ENCODE results near the gene RLN3.

RLN3 gene

DNA sequence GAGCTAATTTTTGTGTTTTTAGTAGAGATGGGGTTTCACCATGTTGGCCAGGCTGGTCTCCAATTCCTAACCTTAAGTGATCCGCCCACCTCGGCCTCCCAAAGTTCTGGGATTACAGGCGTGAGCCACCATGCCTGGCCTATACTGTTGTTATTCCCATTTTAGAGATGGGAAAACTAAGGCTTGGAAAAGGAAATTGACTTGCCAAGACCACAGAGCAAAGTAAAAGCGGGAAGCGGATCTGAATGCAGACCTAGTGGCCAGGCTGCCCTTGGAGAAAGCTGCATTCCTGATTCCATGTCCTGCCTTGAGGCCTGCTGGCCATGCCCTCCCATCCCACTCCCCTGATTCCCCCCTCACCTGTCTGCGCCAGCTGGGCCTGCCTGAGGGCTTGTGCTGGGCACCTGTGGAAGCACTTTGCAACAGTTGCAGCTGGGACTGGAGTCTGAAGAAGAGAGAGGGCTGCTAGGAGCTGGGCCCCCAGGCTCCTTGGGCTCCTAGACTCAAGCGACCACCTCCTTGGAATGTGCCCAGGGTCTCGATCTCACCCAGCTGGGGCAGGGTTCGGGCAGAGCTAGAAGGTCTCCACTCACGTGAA, 28.2 kb downstream of the RLN3 start:
- DNase-seq: no peak

DNA sequence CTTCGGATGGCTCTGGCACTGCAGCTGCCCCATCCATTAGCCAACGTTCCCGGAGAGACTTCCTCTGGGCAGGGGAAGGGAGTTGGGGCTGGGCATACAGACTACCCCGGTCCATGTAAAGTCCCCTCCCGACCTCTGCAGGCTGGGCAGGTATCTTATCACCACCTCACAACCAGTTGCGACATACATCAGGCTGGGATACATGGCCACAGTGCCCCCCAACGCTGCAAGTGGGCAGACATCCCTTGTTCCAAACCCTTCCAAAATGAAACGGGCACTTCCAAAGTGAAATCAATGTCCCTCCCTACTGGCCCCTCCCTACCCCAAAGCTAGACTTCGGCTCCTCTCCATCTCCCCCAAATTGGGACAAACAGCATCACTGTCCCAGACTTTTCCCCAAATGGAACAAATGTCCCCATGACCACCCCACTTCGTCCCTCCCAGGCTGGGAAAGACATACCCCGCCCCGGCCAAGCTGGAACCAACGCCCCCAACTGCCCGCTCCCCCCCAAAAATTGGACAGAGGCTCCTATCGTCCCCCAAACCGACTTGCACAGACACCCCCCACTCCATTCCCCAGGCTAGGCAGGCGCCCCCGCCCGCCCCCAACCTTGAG, 28.9 kb downstream of the RLN3 start:
- no peak for DNase-seq

DNA sequence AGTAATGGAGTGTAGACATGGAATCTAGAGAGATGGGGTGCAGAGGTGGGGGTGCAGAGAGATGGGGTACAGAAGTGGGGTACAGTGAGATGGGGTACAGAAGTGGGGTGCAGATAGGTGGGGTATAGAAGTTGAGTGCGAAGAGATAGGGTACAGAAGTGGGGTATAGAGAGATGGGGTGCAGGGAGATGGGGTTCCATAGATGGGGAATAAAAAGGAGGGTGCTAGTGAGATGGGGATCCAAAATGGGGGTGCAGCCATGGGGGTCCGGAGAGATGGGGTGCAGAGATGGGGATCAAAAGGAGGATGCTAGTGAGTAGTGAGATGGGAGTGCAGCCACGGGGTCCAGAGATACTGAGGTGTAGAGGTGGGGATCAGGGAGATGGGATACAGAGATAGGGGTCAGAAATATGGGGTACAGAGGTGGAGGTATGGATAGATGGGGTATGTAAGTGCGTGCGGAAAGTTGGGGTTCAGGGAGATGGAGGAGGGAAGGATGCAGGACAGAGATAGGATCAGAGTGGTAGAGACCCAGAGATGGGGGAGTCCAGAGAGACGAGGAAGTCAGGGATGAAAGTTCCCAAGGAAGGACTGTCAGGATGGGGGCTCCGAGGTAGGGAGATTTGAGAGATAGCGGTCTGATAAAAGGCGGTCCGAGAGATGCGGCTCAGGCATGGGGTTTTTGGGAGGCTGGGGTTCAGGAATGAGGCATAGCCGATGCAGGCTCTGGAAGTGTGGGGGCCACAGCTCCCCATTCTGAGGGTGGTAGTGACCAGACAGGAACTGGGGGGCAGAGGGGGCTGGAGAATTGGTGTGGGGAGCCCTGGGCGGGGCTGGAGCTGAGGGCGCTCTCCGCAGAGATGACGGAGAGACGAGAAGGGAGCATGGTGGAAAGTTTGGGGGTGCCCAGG, 30.5 kb downstream of the RLN3 start:
- no peak for DNase-seq

DNA sequence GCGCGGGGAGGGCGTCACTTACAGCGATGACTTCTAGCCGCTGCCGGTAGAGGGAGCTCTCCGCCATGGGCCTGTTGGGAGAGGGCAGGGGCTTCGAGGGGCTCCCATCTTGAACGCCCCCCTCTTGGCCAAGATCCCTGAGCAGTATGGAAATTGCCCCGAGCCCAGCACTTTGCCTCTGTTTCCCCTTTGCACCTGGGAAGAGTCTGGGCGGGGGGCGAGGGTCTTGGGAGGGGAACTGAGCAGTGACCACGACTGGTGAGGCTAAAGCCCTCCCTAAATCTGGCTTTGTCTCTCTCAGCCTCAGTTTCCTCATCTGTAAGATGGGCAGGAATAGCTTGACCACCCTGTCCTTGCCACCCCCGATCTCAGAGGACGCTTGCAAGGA, 31.1 kb downstream of the RLN3 start:
- no peak for DNase-seq

DNA sequence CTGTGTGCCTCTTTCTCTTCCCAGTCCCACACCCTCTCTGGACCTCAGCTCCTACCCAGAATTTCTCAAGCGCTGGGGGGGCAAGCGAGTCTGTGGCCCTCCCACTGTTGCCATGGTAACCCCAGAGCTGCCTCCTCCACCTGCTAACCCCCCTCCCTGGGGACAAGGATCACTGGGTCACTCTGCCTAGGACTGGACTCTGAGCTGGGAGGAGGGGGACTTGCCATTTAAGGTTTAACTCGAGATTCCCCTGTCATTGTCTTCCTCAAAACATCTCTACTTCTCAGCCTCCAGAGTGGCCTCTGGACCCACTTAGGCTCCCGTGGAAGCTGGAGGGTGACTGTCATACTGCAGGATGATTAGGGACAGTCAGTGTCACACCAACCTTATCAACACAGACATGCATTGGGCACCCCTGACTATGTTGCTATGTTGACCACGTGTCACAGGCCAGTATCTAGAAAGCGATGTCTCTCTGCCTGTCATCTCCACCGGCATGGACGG, 31.8 kb downstream of the RLN3 start:
- no peak for DNase-seq

DNA sequence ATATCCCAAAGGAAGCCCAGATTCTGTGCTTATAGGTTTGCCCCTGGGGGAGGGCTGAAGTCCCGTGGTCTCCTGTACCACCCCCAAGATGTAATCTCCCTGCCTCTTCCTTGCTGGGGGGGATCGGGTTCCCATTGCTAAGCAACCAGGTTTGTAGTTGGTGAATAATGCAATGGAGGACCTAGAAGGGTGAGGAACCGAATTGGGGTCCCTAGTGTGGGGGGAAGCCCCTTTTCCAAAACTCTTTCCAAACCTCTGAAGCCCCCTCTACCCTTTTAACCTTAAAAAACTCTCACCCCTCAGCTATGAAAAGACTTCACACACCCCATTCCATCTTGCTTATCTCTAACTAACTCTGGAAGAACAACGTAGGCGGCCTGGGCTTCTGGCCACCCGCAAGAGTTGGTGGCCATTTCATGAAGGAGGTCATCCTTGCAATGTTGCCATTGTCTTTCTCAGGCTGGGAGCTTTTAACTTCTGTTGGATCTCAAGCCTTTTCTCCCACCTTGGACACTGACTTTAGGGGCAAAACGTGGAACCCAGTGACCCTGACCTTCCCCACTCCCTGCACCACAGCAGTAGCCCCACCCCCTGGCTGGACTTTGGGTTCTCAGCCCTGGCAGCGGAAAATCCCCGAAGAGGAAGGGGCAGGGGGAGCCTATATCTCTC, 33.3 kb downstream of the RLN3 start:
- DNase-seq: no peak

DNA sequence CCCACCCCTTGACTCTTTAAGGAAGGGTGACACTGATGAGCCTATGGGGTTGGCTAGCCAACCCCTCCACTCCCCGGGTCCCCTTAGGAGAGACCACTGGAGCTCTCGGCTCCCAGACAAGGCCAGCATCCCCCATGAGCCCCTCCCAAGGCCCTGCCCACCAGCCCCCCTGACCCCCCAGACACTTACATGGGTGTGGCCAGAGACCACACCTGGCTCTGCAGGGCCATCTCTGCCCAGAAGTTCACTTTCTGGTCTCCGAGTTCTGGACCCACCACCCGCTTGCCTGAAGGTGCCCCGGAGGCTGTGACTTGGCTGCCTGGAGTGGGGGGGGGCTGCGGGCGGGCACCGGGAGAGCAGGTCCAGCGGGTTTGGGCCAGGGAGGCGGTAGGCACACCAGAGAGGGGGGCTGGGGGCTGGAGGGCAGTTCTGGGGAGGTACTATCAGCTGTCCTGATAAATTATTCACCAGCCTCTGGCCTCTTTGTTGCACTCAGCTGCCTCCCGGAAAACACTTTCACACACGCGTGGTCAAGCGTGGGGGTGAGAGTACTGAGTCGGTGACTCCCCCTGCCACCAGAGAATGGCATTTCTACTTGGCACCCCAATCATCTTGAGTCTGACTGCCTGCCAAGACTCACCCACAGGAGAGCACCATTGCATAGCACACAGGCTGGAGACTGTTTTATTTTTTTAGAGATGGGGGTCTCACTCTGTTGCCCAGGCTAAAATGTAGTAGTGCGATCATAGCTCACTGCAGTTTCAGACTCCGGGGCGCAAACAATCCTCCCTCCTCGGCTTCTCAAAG, 34.0 kb downstream of the RLN3 start, which contains the start of gene PALM3:
Gene PALM3, minus strand, starts transcription at position 326 of the 807 bp plus-strand sequence. Its CDS starts 96 bp downstream, at position 230.
- no peak for DNase-seq

DNA sequence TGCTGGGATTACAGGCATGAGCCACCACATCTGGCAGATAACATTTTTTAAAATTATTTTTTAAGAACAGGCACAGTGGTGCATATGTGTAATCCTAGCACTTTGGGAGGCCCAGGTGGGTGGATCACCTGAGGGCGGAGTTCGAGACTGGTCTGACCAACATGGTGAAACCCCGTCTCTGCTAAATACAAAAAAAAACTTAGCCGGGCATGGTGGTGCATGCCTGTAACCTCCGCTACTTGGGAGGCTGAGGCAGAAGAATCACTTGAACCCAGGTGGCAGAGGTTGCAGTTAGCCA, 34.6 kb downstream of the RLN3 start:
- no peak for DNase-seq

DNA sequence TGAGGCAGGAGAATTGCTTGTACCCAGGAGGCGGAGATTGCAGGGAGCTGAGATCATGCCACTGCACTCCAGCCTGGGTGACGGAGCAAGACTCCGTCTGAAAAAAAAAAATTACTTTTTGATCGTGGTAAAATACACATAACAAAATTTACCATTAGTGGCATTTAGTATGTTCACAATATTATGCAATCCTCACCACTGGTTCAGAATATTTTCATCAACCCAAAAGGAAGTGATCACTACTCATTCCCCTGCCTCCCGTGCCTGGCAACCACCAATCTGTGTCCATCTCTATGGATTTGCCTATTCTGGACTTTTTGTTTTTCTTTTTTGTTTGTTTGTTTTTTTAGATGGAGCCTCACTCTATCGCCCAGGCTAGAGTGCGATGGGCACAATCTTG, 35.2 kb downstream of the RLN3 start:
- no peak for DNase-seq

DNA sequence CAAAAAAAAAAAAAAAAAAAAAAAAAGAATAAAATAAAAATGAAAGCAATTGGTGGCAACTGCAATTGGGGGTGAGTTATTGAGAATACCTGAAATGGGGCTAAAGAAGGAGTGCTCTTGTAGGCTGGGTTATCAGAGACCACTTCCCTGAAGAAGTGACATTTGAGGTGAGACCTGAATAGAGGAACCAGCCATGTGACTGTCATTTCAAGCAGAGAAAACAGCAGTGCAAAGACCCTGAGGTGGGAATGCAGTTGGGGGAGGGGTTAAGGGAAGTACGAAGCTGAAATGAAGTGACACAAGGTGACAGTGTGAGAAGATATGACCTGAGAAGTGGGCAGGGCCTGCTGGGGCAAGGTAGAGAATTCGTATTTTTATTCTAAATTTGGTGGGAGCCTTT, 38.2 kb downstream of the RLN3 start:
- DNase-seq: no peak

DNA sequence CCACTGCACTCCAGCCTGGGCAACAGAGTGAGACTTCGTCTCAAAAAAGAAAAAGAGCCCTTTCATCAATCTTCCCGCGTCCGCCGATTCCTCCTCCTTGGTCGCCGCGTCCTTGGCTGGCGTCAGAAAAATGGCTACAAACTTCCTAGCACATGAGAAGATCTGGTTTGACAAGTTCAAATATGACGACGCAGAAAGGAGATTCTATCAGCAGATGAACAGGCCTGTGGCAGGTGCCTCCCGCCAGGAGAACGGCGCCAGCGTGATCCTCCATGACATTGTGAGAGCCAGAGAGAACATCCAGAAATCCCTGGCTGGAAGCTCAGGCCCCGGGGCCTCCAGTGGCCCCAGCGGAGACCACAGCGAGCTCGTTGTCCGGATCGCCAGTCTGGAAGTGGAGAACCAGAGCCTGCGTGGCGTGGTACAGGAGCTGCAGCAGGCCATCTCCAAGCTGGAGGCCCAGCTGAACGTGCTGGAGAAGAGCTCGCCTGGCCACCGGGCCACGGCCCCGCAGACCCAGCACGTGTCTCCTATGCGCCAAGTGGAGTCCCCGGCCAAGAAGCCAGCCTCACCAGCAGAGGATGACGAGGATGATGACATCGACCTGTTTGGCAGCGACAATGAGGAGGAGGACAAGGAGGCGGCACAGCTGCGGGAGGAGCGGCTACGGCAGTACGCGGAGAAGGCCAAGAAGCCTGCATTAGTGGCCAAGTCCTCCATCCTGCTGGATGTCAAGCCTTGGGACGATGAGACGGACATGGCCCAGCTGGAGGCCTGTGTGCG, 42.5 kb downstream of the RLN3 start:
- DNase-seq: no peak

DNA sequence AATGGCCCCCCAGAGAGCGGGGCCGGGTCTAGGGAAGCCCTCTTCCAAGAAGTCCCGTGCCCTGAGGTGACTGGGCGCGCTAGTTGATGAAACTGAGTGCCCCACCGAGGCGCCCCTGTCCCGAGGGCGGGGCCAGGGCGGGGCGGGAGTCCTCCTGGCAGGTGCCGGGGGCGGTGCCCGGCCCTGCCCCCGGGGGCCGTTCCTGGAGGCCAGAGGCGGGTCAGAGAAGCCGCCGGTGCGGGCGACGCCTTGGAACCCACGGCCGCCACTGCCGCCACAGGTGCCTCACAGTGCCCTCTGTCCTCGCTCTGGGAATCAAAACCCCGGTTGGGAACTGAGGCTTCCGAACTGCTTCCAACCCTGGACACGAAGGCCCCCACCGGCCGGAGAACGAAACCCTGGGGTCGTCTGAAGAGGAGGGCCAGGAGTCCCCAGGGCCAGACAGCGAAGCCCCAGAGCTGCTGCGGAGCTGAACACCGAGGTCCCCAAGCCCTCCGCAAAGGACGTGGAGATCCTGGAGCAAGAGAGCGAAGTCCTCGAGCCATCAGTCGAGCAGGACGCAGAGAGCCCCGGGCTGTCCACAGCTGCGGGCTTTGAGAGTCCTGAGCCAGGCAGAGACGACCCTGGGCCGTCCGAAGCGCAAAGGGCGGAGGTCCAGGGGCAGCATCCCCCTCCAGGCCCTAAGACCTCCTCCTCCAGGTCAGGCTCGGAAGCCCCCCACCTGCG, 44.8 kb downstream of the RLN3 start, which contains the start of gene MISP3:
Gene MISP3, plus strand, starts transcription at position 252 of the 726 bp plus-strand sequence. CDS start 524 bp downstream, outside the sequence.
- DNase-seq: no peak

DNA sequence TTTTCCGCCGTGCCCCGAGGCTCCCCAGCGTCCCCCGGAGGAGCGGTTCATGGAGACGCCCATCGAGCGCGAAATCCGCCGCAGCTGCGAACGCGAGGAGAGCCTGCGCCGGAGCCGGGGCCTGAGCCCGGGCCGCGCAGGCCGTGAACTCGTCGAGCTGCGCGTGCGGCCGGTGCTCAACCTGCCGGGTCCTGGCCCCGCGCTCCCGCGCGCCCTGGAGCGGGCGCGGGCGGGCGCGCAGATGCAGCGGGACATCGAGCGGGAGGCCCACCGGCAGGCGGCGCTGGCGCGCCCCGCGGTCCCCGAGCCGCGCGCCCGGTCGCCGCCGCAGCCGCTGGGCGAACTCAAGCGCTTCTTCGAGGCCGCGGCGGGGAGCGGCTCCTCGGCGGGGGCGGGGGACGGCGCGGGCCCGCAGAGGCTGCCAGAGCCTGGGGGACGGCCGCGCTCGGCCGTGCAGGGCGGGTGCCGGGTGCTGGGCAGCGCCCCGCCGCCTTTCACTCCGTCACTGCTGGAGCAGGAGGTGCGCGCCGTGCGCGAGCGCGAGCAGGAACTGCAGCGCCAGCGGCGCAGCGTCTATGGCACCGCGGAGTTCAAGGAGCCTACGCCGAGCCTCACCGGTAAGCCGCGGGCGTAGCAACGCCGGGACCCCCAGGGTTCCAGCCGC, 45.4 kb downstream of the RLN3 start:
- DNase-seq: no peak

DNA sequence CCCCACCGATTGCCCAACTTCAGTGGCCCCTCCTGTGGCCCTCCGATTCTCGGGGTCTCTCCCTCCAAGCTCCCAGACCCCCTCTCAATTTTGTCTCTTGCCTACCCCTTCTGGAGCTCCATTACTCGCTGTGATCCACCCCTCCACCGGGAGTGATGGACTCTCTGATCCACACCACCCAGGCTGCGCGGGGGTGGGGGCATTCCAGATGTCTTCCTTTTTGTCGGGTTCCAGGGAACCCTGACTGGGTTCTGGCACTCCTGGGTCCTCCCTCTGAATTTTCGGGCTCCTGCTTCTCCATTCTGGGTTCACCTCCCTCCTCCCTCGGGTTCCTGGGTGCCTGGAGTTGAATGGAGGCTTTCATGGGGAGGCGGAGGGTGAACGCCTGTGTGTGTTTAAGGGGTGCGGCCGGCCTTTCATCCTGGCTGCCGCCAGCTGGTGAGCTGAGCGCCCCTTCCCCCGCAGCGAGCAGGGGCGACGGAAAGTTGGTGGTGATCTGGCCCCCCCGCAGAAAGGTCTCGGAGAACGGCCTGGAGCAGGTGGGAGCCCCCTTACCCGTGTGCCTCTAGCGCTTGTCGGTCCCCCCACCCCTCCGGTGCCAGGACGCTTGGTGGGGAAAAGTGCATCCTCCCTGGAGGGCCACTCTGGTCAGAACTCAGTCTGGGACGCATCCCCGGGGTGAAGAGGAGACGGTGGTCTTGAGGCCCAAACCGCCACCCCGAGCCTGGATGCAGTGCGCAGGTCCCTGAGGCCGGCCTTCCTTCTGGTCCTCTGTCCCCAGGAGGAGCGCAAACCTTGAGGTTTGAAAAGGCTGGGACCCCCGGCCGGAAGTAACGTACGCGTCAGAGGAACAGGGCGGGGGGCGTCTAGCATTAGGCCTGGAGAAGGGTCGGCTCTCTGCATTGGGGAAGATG, 46.2 kb downstream of the RLN3 start:
- DNase-seq: no peak

DNA sequence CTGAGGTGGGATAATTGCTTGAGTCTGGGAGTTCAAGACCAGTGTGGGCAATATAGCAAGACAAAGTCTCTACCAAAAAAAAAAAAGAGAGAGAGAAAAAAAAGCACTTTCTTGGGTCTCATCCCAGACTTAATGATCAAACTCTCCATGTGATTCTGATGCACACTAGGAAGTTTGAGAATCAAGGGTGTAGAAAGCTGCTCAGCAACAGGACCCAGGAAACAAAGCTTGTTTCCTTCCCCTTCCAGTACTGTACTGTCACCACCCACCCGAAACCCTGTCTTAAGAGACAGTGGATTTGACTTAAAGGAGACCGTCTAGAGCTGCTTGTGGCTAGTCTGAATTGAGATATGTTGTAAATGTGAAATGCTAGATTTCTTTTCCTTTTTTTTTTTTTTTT, 50.5 kb downstream of the RLN3 start:
- DNase-seq: no peak

All from NCI-H187 treated with DMSO at 0.1 percent for 48 hours (cell line).